ENCODE data around the gene GDE1.

- TF ChIP-seq POLR2AphosphoS5 (IDR thresholded peaks at IDR 0.05) (no peak), CTCF (IDR thresholded peaks at IDR 0.05) (no peak), POLR2A (IDR thresholded peaks at IDR 0.05) (no peak)
These were observed 16.1 kb downstream of the GDE1 start for GRCh38 chr16:19505600-19506303.
